Hematopoietic multipotent progenitor cell treated with erythropoietin and hydrocortisone succinate and interleukin-3 and kit ligand, for 4 days (in vitro differentiated cells): ENCODE data around the gene MAGEA3.

ENCODE experiments used
- DNase-seq: peaks from one replicate; pipeline ENCODE4 v3.0.0-alpha.2; 2015

Gene MAGEA3

DNA sequence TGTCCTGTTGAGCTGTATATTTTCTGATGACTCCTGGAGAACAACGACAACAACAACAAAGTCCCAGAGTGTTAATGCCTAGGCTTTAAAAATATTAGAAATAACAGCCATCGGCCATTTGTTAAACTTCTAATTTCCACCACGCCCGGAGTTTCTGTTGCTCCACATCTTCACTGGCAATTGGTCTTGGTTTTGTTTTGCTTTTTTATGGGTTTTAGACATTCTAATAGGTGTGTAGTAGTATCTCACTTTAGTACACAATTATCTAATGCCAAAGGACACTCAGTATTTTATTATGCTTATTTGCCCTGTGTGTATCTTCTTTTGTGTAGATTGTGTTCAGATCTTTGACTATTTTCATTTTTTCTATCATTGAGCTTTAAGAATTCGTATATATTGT lies 40.0 kb downstream of the MAGEA3 start:
- no peak for DNase-seq
